Smooth muscle cell of the pulmonary artery (primary cell): Measurements from ENCODE around the gene STX16. TPM values are rescaled to one million over a fixed set of nuclear protein-coding genes. Genes with fewer than 3 reads are reported as not detected.

ENCODE experiments used
- total RNA-seq: library from RNA; depleted of rRNA; stranded (reverse); fragments of >200 nt; gene quantifications from 2 replicates; pipeline ENCODE4 v1.2.3, GENCODE V29; 2014

The STX16 gene, protein sequence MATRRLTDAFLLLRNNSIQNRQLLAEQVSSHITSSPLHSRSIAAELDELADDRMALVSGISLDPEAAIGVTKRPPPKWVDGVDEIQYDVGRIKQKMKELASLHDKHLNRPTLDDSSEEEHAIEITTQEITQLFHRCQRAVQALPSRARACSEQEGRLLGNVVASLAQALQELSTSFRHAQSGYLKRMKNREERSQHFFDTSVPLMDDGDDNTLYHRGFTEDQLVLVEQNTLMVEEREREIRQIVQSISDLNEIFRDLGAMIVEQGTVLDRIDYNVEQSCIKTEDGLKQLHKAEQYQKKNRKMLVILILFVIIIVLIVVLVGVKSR
- 61.1 and 95.4 TPM in 2 replicates for total RNA-seq

DNA sequence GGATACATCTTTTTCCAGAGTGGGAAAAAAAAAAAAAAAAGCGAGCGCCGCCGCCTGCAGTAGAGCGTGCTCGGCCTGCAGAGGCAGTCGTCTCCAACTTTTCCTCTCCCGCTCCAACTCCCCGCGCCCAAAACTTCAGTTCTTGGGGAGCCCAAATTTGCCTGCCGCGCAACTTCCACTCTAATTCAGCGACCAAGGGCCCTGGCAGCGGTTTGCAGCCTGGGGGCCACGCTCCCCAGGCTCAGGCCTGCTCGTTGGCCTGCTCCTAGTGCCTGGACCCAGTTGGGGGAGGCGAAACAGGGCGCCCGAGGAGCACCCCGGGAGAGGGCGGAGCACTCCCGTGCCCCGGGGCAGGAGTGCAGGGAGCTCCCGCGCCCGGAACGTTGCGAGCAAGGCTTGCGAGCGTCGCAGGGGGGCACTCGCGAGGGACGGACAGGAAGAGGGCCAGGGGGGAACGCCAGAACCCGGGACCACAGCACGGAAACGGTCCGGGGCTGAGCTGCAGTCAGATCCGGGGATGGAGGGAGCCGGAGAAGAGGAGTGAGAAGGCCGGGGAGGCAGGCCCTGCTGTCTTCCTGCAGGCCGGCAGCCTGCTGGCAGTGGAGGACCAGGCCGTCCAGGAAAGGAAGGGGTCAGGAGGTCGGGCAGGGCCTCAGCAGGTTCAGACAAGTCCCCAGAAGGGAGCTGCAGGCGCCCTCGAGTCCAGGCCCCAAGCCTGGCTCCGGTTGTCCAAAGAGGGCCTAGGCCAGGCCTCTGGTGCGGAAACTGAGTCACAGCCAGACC, at the start of gene STX16:
TSS of gene STX16 (plus strand) at position 508 of the 783 bp plus-strand sequence. CDS start 724 bp downstream, outside the sequence.

DNA sequence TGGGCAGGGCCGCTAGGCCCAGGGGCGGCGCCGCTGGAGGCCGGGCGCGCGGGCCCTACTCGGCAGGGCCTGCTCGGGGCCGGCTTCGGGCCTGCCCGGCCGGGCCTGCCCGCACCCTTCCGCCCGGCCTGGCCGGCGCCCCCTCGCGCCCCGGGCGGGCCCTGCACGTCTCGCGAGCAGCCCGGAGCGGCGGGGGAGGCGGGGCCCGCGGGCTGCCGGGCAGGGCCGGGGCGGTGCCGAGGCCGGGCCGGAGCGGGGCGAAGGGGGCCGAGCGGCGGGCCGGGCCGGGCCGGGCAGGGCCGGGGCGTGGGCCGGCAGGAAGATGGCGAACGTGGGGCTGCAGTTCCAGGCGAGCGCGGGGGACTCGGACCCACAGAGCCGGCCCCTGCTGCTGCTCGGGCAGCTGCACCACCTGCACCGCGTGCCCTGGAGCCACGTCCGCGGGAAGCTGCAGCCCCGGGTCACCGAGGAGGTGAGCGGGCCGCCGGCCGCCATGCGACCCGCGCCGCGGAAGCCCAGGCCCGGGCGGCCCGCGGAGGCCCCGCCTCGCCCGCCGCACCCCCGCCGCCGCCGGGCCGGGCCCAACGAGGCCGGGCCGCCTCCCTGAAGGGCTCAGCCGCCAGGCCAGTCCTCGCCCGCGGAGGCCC, 41.6 kb downstream of the STX16 start, which contains the start of gene NPEPL1:
TSS of gene NPEPL1 (plus strand) at position 222 of the 647 bp plus-strand sequence. CDS start at position 323, 101 bp downstream.

Other genes starting within 250 kb of the STX16 start
- 28.7 and 173 TPM in 2 replicates for gene APCDD1L, start 135.9 kb upstream of the STX16 start, total RNA-seq
- 19.4 and 28.2 TPM in 2 replicates for gene NPEPL1, start 41.5 kb downstream of the STX16 start, total RNA-seq
- gene GNAS-AS1, start 199.6 kb downstream of the STX16 start, total RNA-seq, result 0.72 and 1.2 TPM in 2 replicates
- 571 and 741 TPM in 2 replicates for gene GNAS, start 201.4 kb downstream of the STX16 start, total RNA-seq